K562 (cell line): ENCODE measurements around the gene POM121C.
"Not testable (repeated sequence)": the region's sequence is repeated elsewhere in the genome, so short reads cannot be mapped to it uniquely, and the experiment has no call there.

ENCODE experiments used
- CREB1 ChIP-seq, 2 experiments: sonication (generic) in 1 of 2; formaldehyde crosslinking in 1 of 2; IDR thresholded peaks; 2 replicates each; pipeline versions ENCODE4 v1.6.1 to v1.8.0; 2012 to 2022; ENCODE audit warnings: inconsistent platforms in 1 of 2, mild to moderate bottlenecking in 1 of 2, missing genetic modification reagents in 1 of 2, moderate library complexity in 1 of 2
- E2F1 ChIP-seq: sonication (generic); formaldehyde crosslinking; IDR thresholded peaks from 2 replicates; pipeline ENCODE4 v1.8.1; 2023; ENCODE audit warnings: mild to moderate bottlenecking, missing genetic modification reagents, moderate library complexity
- EZH2 ChIP-seq: IDR thresholded peaks from 2 replicates; pipeline ENCODE4 v1.6.1; 2012; ENCODE audit warnings: low read depth, mild to moderate bottlenecking, inconsistent platforms, low read length, borderline replicate concordance
- FOXA1 ChIP-seq: fragments of 450-650 bp; IDR thresholded peaks from 2 replicates; pipeline ENCODE4 v1.6.1; 2016; ENCODE audit warnings: mild to moderate bottlenecking, borderline replicate concordance
- JUN ChIP-seq, 2 experiments: sonication (generic) in 1 of 2; formaldehyde crosslinking in 1 of 2; IDR thresholded peaks; 2 replicates each; pipeline versions ENCODE4 v1.6.1 to v1.8.0; 2012 to 2022; ENCODE audit warnings: borderline replicate concordance in 2 of 2, mild to moderate bottlenecking in 2 of 2, improper control_type of control experiment in 1 of 2, low read depth in 1 of 2, low read length in 1 of 2, missing genetic modification reagents in 1 of 2
- RFX5 ChIP-seq: IDR thresholded peaks from 2 replicates; pipeline ENCODE4 v1.6.1; 2011; ENCODE audit warnings: low read depth, mild to moderate bottlenecking, improper control_type of control experiment, low read length
- SAFB2 ChIP-seq: fragments of 200-400 bp; formaldehyde crosslinking; IDR thresholded peaks from 2 replicates; pipeline ENCODE4 v1.6.1; 2018; ENCODE audit warnings: borderline replicate concordance, low read length, low read depth, moderate library complexity; ENCODE audit not compliant: severe bottlenecking
- YY1 ChIP-seq, 3 experiments: IDR thresholded peaks; 2 replicates each; pipeline ENCODE4 v1.6.1; 2011; ENCODE audit warnings: low read length in 2 of 3, mild to moderate bottlenecking in 2 of 3, moderate library complexity in 2 of 3, borderline replicate concordance in 1 of 3, control low read depth in 1 of 3, low read depth in 1 of 3; ENCODE audit not compliant: insufficient read depth in 3 of 3, insufficient replicate concordance in 2 of 3, control insufficient read depth in 1 of 3, insufficient read length in 1 of 3; ENCODE audit errors: extremely low read depth in 1 of 3
- ZBTB33 ChIP-seq: sonication (generic); formaldehyde crosslinking; IDR thresholded peaks from 2 replicates; pipeline ENCODE4 v1.8.1; 2023; ENCODE audit warnings: mild to moderate bottlenecking, missing genetic modification reagents
- TF ChIP-seq, protein P1 (sequence below): fragments of 250-450 bp; sonication (Bioruptor Pico); IDR thresholded peaks from 2 replicates; pipeline ENCODE4 v1.5.0; 2020; ENCODE audit warnings: mild to moderate bottlenecking, borderline replicate concordance
- TF ChIP-seq, protein P2 (sequence below): fragments of 450-650 bp; formaldehyde crosslinking; IDR thresholded peaks from 2 replicates; pipeline ENCODE4 v1.4.0; 2020; ENCODE audit warnings: mild to moderate bottlenecking, moderate library complexity

DNA sequence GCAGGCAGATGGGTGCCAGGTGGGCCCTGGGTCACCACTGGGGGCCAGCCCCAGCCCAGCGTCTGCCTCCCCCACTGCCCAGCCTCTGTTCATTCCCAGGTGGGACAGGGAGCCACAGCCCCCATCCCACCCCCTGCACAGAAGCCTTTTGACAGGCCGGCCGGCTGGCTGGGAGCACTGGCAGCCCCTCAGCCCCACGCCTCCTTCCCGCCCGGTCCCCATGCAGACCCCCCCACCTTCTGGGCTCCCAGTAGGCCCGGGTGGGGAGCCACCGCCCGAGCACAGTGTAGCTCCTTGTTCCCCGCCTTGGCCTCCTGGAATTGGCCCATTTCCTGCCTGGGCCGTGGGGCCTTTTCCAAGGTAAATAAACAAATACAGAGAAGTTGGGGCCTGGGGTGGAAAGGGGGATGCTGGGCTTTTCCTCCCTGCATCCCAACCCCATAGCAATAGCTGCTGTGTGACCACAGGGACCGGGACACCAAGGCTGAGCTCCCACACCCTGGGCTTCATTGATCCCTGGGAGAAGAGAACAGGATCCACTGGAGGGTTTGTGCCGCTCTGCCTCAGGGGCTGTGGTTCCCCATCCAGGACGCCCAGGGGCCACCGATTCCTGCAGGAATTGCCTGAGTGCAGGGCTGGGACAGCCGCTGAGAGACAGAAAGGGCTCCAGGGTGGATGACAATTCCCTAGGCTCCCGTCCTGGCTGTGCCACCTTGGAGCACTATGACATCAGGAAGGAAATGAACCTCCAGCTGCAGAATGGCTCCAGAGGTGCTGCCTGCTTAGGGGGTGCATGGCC lies 111.4 kb downstream of the POM121C start:
- not testable (repeated sequence) for TF ChIP-seq JUN (IDR thresholded peaks at IDR 0.05; ENCODE audit: borderline replicate concordance, low read depth, low read length); JUN (CRISPR knock-in tag; IDR thresholded peaks at IDR 0.05; ENCODE audit: borderline replicate concordance); E2F1 (CRISPR knock-in tag); EZH2; ZBTB33 (CRISPR knock-in tag); FOXA1; RFX5; SAFB2; CREB1 (IDR thresholded peaks at IDR 0.05); CREB1 (CRISPR knock-in tag; IDR thresholded peaks at IDR 0.05); YY1 (IDR thresholded peaks at IDR 0.05; ENCODE audit: borderline replicate concordance in 1 of 3, control insufficient read depth in 1 of 3, extremely low read depth in 1 of 3, insufficient read depth in 3 of 3, insufficient read length in 1 of 3, insufficient replicate concordance in 2 of 3, low read depth in 1 of 3, low read length in 2 of 3)
- TF ChIP-seq, protein P1, sequence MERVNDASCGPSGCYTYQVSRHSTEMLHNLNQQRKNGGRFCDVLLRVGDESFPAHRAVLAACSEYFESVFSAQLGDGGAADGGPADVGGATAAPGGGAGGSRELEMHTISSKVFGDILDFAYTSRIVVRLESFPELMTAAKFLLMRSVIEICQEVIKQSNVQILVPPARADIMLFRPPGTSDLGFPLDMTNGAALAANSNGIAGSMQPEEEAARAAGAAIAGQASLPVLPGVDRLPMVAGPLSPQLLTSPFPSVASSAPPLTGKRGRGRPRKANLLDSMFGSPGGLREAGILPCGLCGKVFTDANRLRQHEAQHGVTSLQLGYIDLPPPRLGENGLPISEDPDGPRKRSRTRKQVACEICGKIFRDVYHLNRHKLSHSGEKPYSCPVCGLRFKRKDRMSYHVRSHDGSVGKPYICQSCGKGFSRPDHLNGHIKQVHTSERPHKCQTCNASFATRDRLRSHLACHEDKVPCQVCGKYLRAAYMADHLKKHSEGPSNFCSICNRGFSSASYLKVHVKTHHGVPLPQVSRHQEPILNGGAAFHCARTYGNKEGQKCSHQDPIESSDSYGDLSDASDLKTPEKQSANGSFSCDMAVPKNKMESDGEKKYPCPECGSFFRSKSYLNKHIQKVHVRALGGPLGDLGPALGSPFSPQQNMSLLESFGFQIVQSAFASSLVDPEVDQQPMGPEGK (CRISPR knock-in tag) = not testable (repeated sequence)
- TF ChIP-seq, protein P2, sequence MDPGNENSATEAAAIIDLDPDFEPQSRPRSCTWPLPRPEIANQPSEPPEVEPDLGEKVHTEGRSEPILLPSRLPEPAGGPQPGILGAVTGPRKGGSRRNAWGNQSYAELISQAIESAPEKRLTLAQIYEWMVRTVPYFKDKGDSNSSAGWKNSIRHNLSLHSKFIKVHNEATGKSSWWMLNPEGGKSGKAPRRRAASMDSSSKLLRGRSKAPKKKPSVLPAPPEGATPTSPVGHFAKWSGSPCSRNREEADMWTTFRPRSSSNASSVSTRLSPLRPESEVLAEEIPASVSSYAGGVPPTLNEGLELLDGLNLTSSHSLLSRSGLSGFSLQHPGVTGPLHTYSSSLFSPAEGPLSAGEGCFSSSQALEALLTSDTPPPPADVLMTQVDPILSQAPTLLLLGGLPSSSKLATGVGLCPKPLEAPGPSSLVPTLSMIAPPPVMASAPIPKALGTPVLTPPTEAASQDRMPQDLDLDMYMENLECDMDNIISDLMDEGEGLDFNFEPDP (CRISPR knock-in tag) = not testable (repeated sequence)
